Endothelial cell of umbilical vein (primary cell): ENCODE measurements around the gene CDKN2AIP. TPM values are rescaled to one million over a fixed set of nuclear protein-coding genes. Genes with fewer than 3 reads are reported as not detected.

Experiments used
- BruUV-seq: library from RNA; stranded (reverse); fragments of 400-500 nt; replicated peaks from 2 replicates; lab custom pipeline; 2021; lab: Mats Ljungman, UMichigan
- CTCF ChIA-PET: fragments of 300-600, 350-600 bp; sonication (Branson Sonifier 250); formaldehyde crosslinking; loops from one replicate; lab custom pipeline; 2021; ENCODE audit warnings: antibody characterized with exemption, inconsistent platforms; lab: Charles Lee
- POLR2A ChIA-PET: fragments of 300-600, 350-600 bp; sonication (Branson Sonifier 250); formaldehyde crosslinking; loops from one replicate; lab custom pipeline; 2021; ENCODE audit warnings: antibody characterized with exemption, inconsistent platforms; lab: Charles Lee
- DNase-seq: peaks from one replicate; pipeline ENCODE4 v3.0.0-alpha.2; 2011; ENCODE audit warnings: low read depth, low spot score
- FAIRE-seq: peaks from 2 replicates; lab custom pipeline; 2011; peaks lifted over from hg19 to GRCh38; lab: Jason Lieb, UNC
- H2AFZ ChIP-seq: 2 replicates; pipeline ENCODE4 v1.6.0; 2012; ENCODE audit warnings: low read depth, low read length, control low read depth, inconsistent platforms
- H3K27ac ChIP-seq: 2 replicates; pipeline ENCODE4 v1.5.1; 2011; ENCODE audit warnings: low read depth, mild to moderate bottlenecking, control low read depth, low read length, moderate library complexity; ENCODE audit not compliant: insufficient read depth
- H3K27me3 ChIP-seq, 2 experiments: 2 replicates each; pipeline versions ENCODE4 v1.6.0 to v1.6.1; 2011; ENCODE audit warnings: low read length in 2 of 2, mixed read lengths in 1 of 2; ENCODE audit not compliant: control insufficient read depth in 2 of 2, insufficient read depth in 2 of 2
- H3K36me3 ChIP-seq, 2 experiments: 2 replicates in 1 of 2; 3 replicates in 1 of 2; pipeline ENCODE4 v1.5.1; 2011; ENCODE audit warnings: low read length in 2 of 2, mild to moderate bottlenecking in 1 of 2, moderate library complexity in 1 of 2; ENCODE audit not compliant: control insufficient read depth in 2 of 2, insufficient read depth in 2 of 2; ENCODE audit errors: extremely low read depth in 1 of 2
- H3K4me1 ChIP-seq: 3 replicates; pipeline ENCODE4 v1.5.1; 2011; ENCODE audit warnings: mild to moderate bottlenecking, low read length; ENCODE audit not compliant: control insufficient read depth, insufficient read depth; ENCODE audit errors: extremely low read depth
- H3K4me2 ChIP-seq: 2 replicates; pipeline ENCODE4 v1.6.1; 2011; ENCODE audit warnings: low read length, control low read depth, mixed read lengths; ENCODE audit not compliant: insufficient read depth
- H3K4me3 ChIP-seq, 3 experiments: fragments of 200-600 bp in 1 of 3; sonication (generic), shearing (Covaris generic) in 1 of 3; replicated peaks in 1 of 3; 2 replicates each; pipeline ENCODE4 v1.5.1; 2011 to 2016; ENCODE audit warnings: control low read depth in 3 of 3, low read length in 3 of 3, mild to moderate bottlenecking in 2 of 3, inconsistent platforms in 1 of 3, low read depth in 1 of 3, moderate library complexity in 1 of 3; ENCODE audit not compliant: insufficient read depth in 1 of 3
- H3K79me2 ChIP-seq: 2 replicates; pipeline ENCODE4 v1.6.0; 2012; ENCODE audit warnings: low read length, inconsistent platforms; ENCODE audit not compliant: control insufficient read depth, insufficient read depth
- H3K9ac ChIP-seq: replicated peaks from 2 replicates; pipeline ENCODE3; 2011; ENCODE audit warnings: low read length, control low read depth; ENCODE audit not compliant: insufficient read depth; ENCODE audit errors: extremely low read depth
- H3K9me1 ChIP-seq: replicated peaks from 3 replicates; pipeline ENCODE4 v1.6.0; 2011; ENCODE audit warnings: mild to moderate bottlenecking, low read length; ENCODE audit not compliant: control insufficient read depth, insufficient read depth; ENCODE audit errors: extremely low read depth
- H3K9me3 ChIP-seq: replicated peaks from 2 replicates; pipeline ENCODE4 v1.5.1; 2012; ENCODE audit warnings: low read length, inconsistent platforms; ENCODE audit not compliant: control insufficient read depth, insufficient read depth
- H4K20me1 ChIP-seq: replicated peaks from 2 replicates; pipeline ENCODE3; 2011; ENCODE audit warnings: mild to moderate bottlenecking, low read length; ENCODE audit not compliant: control insufficient read depth, insufficient read depth; ENCODE audit errors: extremely low read depth
- EZH2 ChIP-seq: IDR thresholded peaks from 2 replicates; pipeline ENCODE4 v1.6.1; 2012; ENCODE audit warnings: borderline replicate concordance, low read depth, mild to moderate bottlenecking, moderate library complexity, low read length, inconsistent platforms; ENCODE audit not compliant: severe bottlenecking
- FOS ChIP-seq: IDR thresholded peaks from 2 replicates; pipeline ENCODE4 v1.6.1; 2011; ENCODE audit warnings: mild to moderate bottlenecking, low read length, moderate library complexity, borderline replicate concordance; ENCODE audit not compliant: insufficient read depth
- GATA2 ChIP-seq: IDR thresholded peaks from 2 replicates; pipeline ENCODE4 v1.7.0; 2011; ENCODE audit warnings: low read depth, mild to moderate bottlenecking, moderate library complexity, mixed read lengths, low read length; ENCODE audit not compliant: insufficient read length, insufficient read depth
- JUN ChIP-seq: IDR thresholded peaks from 2 replicates; pipeline ENCODE4 v1.6.1; 2011; ENCODE audit warnings: borderline replicate concordance, low read depth; ENCODE audit not compliant: insufficient read length, insufficient read depth
- MAX ChIP-seq: IDR thresholded peaks from 2 replicates; pipeline ENCODE4 v1.6.1; 2011; ENCODE audit not compliant: insufficient read depth, insufficient read length
- MYC ChIP-seq: IDR thresholded peaks from one replicate; pipeline ENCODE4 v1.6.1; 2011; ENCODE audit warnings: mild to moderate bottlenecking, low read depth, low read length
- POLR2A ChIP-seq: IDR thresholded peaks from 2 replicates; pipeline ENCODE4 v1.6.1; 2012; ENCODE audit warnings: low read depth, mild to moderate bottlenecking, control low read depth, low read length
- POLR2AphosphoS5 ChIP-seq: IDR thresholded peaks from 2 replicates; pipeline ENCODE4 v1.6.1; 2012; ENCODE audit warnings: low read depth, mild to moderate bottlenecking, control low read depth, low read length, moderate library complexity; ENCODE audit not compliant: insufficient read depth
- dilution Hi-C: fragments of 300-500 bp; cut with MboI; formaldehyde crosslinking; loops from one replicate; pipeline ENCODE4 v1.15.0; 2019; ENCODE audit warnings: low sequenced_read_pairs; ENCODE audit not compliant: extremely low pct_ligation_motif_present
- intact Hi-C: fragments of 100-400 bp; cut with micrococcal nuclease; formaldehyde crosslinking; loops from one replicate; pipeline ENCODE4 v1.10.0; 2022
- polyA plus RNA-seq, 4 experiments: library from polyadenylated mRNA; depleted of rRNA in 3 of 4; stranded (reverse) in 3 of 4; unstranded in 1 of 4; fragments of >200 nt; gene quantifications; 2 replicates each; pipeline versions ENCODE4 v1.2.1 to v1.2.3, GENCODE V29; 2011 to 2012; ENCODE audit warnings: missing spikeins in 1 of 4
- total RNA-seq: library from RNA; stranded (reverse); gene quantifications from 2 replicates; pipeline ENCODE4 v1.2.3, GENCODE V29; 2021
- TF ChIP-seq, protein P1 (sequence below), 2 donors: IDR thresholded peaks; 1 replicate in 1 of 2; 2 replicates in 1 of 2; pipeline ENCODE4 v1.5.1; 2011; ENCODE audit warnings: low read length in 2 of 2, mild to moderate bottlenecking in 2 of 2, moderate library complexity in 2 of 2, control low read depth in 1 of 2, inconsistent platforms in 1 of 2, low read depth in 1 of 2; ENCODE audit not compliant: insufficient read depth in 1 of 2; ENCODE audit errors: extremely low read depth in 1 of 2

CDKN2AIP gene
- total and polyA plus RNA-seq, 2 donors (not counting 3 experiments of a cell fraction or from before 2014, with no cell fraction given): 5.1 to 12.8 TPM

DNA sequence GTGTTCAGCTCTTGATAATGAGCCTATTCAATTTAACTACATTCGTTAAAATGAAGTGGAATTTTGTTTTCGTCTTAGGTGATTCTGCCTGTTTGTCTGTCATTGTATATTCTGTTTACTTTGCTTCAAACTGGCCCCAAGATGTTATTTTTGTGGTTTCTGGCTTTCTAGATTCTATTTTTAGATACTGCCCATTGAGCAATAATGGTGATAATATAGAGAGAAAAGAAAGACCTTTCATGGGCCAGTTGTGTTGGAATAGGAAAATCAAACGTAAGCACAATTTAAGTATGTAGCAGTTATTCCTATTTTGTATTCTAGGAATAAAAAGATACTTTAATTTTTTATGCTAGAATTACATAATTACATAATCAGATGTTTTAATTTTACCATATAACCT is 4.0 kb downstream of the CDKN2AIP start:
- dilution Hi-C loops (no loop called here), intact Hi-C loops (no loop called here)
- Histone ChIP-seq H3K4me3 (no peak overlapping the region), H3K36me3 (peaks cover 8 to 25% of the 10 kb centered on the region in 2 experiments), H3K27ac (no peak overlapping the region), H2AFZ (no peak overlapping the region), H3K9me3 (no peaks in the 10 kb centered on the region), H3K4me1 (peaks cover 16% of the 10 kb centered on the region), H3K4me2 (no peak overlapping the region), H3K79me2 (peaks cover 33% of the 10 kb centered on the region), H4K20me1 (no peaks in the 10 kb centered on the region), H3K9ac (no peak overlapping the region), H3K9me1 (no peaks in the 10 kb centered on the region), H3K27me3 (no peaks in the 10 kb centered on the region)
- ChIA-PET POLR2A (no interaction called here), CTCF (no interaction called here)
- DNase-seq (no peak), FAIRE-seq (no peak)
- TF ChIP-seq, protein P1, sequence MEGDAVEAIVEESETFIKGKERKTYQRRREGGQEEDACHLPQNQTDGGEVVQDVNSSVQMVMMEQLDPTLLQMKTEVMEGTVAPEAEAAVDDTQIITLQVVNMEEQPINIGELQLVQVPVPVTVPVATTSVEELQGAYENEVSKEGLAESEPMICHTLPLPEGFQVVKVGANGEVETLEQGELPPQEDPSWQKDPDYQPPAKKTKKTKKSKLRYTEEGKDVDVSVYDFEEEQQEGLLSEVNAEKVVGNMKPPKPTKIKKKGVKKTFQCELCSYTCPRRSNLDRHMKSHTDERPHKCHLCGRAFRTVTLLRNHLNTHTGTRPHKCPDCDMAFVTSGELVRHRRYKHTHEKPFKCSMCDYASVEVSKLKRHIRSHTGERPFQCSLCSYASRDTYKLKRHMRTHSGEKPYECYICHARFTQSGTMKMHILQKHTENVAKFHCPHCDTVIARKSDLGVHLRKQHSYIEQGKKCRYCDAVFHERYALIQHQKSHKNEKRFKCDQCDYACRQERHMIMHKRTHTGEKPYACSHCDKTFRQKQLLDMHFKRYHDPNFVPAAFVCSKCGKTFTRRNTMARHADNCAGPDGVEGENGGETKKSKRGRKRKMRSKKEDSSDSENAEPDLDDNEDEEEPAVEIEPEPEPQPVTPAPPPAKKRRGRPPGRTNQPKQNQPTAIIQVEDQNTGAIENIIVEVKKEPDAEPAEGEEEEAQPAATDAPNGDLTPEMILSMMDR (IDR thresholded peaks at IDR 0.05; ENCODE audit: extremely low read depth in 1 of 2, insufficient read depth in 1 of 2, low read depth in 1 of 2, low read length in 2 of 2): no peak
- TF ChIP-seq JUN (no peak), EZH2 (no peak), MYC (no peak)
- BruUV-seq: no TSS peak

- CTCF ChIA-PET: interaction anchor here (1.2 kb wide), 1 partner anchor 57 kb away, joined by 3 read pairs; no protein-coding TSS in a partner anchor
- no TSS peak for BruUV-seq
- POLR2A ChIA-PET: no interaction called here
Measured at GRCh38 chr4:183449193-183449882, 4.9 kb downstream of the CDKN2AIP start.

More at GRCh38 chr4:183449193-183449882, 4.9 kb downstream of the CDKN2AIP start:
- Histone ChIP-seq H3K27ac (no peak overlapping the region), H3K9ac (no peak overlapping the region), H3K79me2 (peaks cover 33% of the 10 kb centered on the region), H2AFZ (no peak overlapping the region), H4K20me1 (no peaks in the 10 kb centered on the region), H3K4me3 (no peak overlapping the region), H3K4me2 (no peak overlapping the region), H3K4me1 (peaks cover 13% of the 10 kb centered on the region), H3K27me3 (no peaks in the 10 kb centered on the region), H3K36me3 (peaks cover 8 to 25% of the 10 kb centered on the region in 2 experiments), H3K9me1 (no peaks in the 10 kb centered on the region), H3K9me3 (no peaks in the 10 kb centered on the region)
- no peak for FAIRE-seq
- DNase-seq: no peak
- intact Hi-C loops (no loop called here), dilution Hi-C loops (no loop called here)
- TF ChIP-seq GATA2 (no peak), POLR2A (no peak), POLR2AphosphoS5 (no peak), MAX (no peak), MYC (no peak), FOS (no peak)
- TF ChIP-seq, protein P1 (IDR thresholded peaks at IDR 0.05; ENCODE audit: extremely low read depth in 1 of 2, insufficient read depth in 1 of 2, low read depth in 1 of 2, low read length in 2 of 2): no peak
